ENCODE data around the gene PDZK1IP1. TPM values are rescaled to one million over a fixed set of nuclear protein-coding genes. Genes with fewer than 3 reads are reported as not detected.
"Not testable (repeated sequence)": the region's sequence is repeated elsewhere in the genome, so short reads cannot be mapped to it uniquely, and the experiment has no call there.

Gene PDZK1IP1
- polyA plus RNA-seq, 6 donors from 2014 or later = 0.72 to 9.2 (median 2.6) TPM; not detected in 1

- H3K4me3 Mint-ChIP-seq = no peak overlapping the region
- H3K4me1 Mint-ChIP-seq = no peaks in the 10 kb centered on the region
These were observed 42.6 kb downstream of the PDZK1IP1 start for GRCh38 chr1:47147047-47147785.

GRCh38 chr1:47146495-47146894, 43.3 kb downstream of the PDZK1IP1 start:
- peaks cover 12 to 45% (median 36%) of the 10 kb centered on the region in 3 donors for H3K27me3 Mint-ChIP-seq
- H3K9me3 Mint-ChIP-seq; ATAC-seq (ENCODE audit: low read depth in 2 of 2); H3K36me3 Mint-ChIP-seq; H3K4me1 Mint-ChIP-seq; DNase-seq; H3K27ac Mint-ChIP-seq; H3K4me3 Mint-ChIP-seq: not testable (repeated sequence)

More at GRCh38 chr1:47147047-47147785, 42.6 kb downstream of the PDZK1IP1 start:
- Mint-ChIP-seq H3K36me3 (no peaks in the 10 kb centered on the region), H3K9me3 (peaks cover 0 to 2% (median 0%) of the 10 kb centered on the region in 7 donors), H3K27me3 (peaks cover 12 to 45% (median 36%) of the 10 kb centered on the region in 3 donors), H3K27ac (no peak overlapping the region)
- ATAC-seq (ENCODE audit: low read depth in 2 of 2) = no peak
- DNase-seq = no peak

- H3K27ac Mint-ChIP-seq = not testable (repeated sequence)
These were observed 46.2 kb downstream of the PDZK1IP1 start for GRCh38 chr1:47143654-47144053.

GRCh38 chr1:47140358-47140757, 49.5 kb downstream of the PDZK1IP1 start:
- not testable (repeated sequence) for H3K4me3 Mint-ChIP-seq; ATAC-seq (ENCODE audit: low read depth in 2 of 2); H3K27ac Mint-ChIP-seq; DNase-seq; H3K36me3 Mint-ChIP-seq; H3K9me3 Mint-ChIP-seq; H3K4me1 Mint-ChIP-seq
- H3K27me3 Mint-ChIP-seq = peaks cover 0 to 12% (median 4%) of the 10 kb centered on the region in 3 donors

More at GRCh38 chr1:47143654-47144053, 46.2 kb downstream of the PDZK1IP1 start:
- H3K9me3 Mint-ChIP-seq; H3K36me3 Mint-ChIP-seq; ATAC-seq (ENCODE audit: low read depth in 2 of 2); H3K4me3 Mint-ChIP-seq; DNase-seq; H3K4me1 Mint-ChIP-seq: not testable (repeated sequence)
- peaks cover 8 to 26% (median 14%) of the 10 kb centered on the region in 3 donors for H3K27me3 Mint-ChIP-seq

- Mint-ChIP-seq H3K36me3 (no peaks in the 10 kb centered on the region), H3K27me3 (peaks cover 0 to 12% (median 4%) of the 10 kb centered on the region in 3 donors), H3K9me3 (peaks cover 0 to 3% (median 1%) of the 10 kb centered on the region in 7 donors), H3K4me1 (no peaks in the 10 kb centered on the region), H3K4me3 (no peak overlapping the region), H3K27ac (peak overlapping the region in 1 of 6 donors; percentile 24)
- DNase-seq (no peak), ATAC-seq (ENCODE audit: low read depth in 2 of 2) (no peak)
These were observed 51.8 kb downstream of the PDZK1IP1 start for GRCh38 chr1:47137925-47138615.

GRCh38 chr1:47137198-47137597, 52.6 kb downstream of the PDZK1IP1 start, which contains the start of gene CYP4A22:
TSS of gene CYP4A22 (plus strand) at chr1:47137441. CDS start at chr1:47137486, 45 bp downstream.
- H3K27me3 Mint-ChIP-seq = peaks cover 0 to 9% (median 4%) of the 10 kb centered on the region in 3 donors
- DNase-seq = no peak
- H3K27ac Mint-ChIP-seq = peak within 1 kb of the TSS in 1 of 6 donors; percentile 24

More at GRCh38 chr1:47137198-47137597, 52.6 kb downstream of the PDZK1IP1 start, which contains the start of gene CYP4A22:
- H3K4me3 Mint-ChIP-seq = no peak within 1 kb of the TSS
- H3K36me3 Mint-ChIP-seq = no peaks in the 10 kb centered on the region
- ATAC-seq (ENCODE audit: low read depth in 2 of 2) = no peak
- peaks cover 2 to 5% (median 3%) of the 10 kb centered on the region in 7 donors for H3K9me3 Mint-ChIP-seq
- H3K4me1 Mint-ChIP-seq = no peaks in the 10 kb centered on the region

Other genes starting within 250 kb of the PDZK1IP1 start
- not detected for gene CYP4A11, start 248.6 kb downstream of the PDZK1IP1 start, polyA plus RNA-seq (ENCODE audit: low read depth in 6 of 6)
- gene CYP4X1, start 166.4 kb downstream of the PDZK1IP1 start, polyA plus RNA-seq (ENCODE audit: low read depth in 6 of 6) = not detected
- not detected for gene CYP4Z1, start 122.8 kb downstream of the PDZK1IP1 start, polyA plus RNA-seq (ENCODE audit: low read depth in 6 of 6)
- gene CYP4A22, start 52.6 kb downstream of the PDZK1IP1 start, polyA plus RNA-seq (ENCODE audit: low read depth in 6 of 6) = not detected
- gene TAL1, start 42.2 kb upstream of the PDZK1IP1 start, polyA plus RNA-seq (ENCODE audit: low read depth in 6 of 6) = 1 to 10 TPM in 1 of 6 donors, under 1 TPM in 2, not detected in 3; 0.08 to 1.0 (median 0.36) TPM
- gene STIL, start 124.1 kb upstream of the PDZK1IP1 start, polyA plus RNA-seq (ENCODE audit: low read depth in 6 of 6) = 1 to 10 TPM in 1 of 6 donors, under 1 TPM in 4, not detected in 1; 0.12 to 1.2 (median 0.85) TPM
- gene CMPK1, start 143.8 kb upstream of the PDZK1IP1 start, polyA plus RNA-seq (ENCODE audit: low read depth in 6 of 6) = 100 to 1,000 TPM; 124 to 195 (median 140) TPM
- not detected for gene FOXE3, start 226.2 kb upstream of the PDZK1IP1 start, polyA plus RNA-seq (ENCODE audit: low read depth in 6 of 6)
- under 1 TPM in 5 of 6 donors, not detected in 1; 0.05 to 0.37 (median 0.07) TPM for gene FOXD2, start 248.0 kb upstream of the PDZK1IP1 start, polyA plus RNA-seq (ENCODE audit: low read depth in 6 of 6)